Measurements from ENCODE around the gene CDC42SE1.
"Not testable (repeated sequence)": the region's sequence is repeated elsewhere in the genome, so short reads cannot be mapped to it uniquely, and the experiment has no call there.

Gene CDC42SE1, protein sequence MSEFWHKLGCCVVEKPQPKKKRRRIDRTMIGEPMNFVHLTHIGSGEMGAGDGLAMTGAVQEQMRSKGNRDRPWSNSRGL

DNA sequence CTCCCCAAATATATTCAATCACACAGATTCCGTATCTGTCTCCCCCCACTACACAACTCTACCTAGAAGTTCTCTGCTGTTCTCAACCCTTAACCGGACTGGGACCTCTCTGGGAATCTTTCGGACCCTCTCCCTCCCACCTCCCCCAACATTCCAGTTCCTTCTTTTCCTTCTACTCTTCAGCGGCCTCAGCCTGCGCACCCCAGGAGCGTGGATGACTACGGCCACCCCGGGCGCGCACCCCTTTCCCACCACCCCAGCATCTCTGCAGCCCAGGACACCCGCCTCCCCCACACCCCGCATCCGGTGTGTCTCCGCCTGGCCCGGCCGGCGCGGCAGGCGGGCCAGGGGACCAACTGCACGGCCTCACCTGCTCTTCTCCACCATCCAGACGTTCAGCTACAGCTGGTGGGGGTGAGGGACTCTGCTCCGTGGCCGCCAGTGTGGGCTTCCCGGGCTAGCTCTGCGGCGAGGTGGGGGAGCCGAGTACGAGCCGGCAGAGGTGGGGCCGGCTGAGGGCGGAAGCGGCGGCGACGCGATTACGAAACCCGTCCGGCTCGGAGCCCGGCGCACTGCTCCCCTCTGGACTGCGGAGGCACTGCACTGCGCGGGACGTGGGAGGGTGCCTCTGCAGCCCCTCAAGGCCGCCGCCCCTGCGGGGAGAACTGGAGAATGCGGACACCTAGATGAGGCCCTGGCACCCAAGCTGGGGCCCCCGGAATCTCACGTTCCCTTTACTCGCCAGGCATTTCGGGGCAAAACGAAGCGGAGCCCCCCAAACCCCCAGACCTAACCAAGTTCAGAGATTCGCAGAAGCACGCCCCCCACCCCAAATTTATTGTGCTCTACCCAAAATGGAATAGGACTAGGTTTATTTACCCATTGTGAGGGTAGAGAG is at the start of gene CDC42SE1:
CDC42SE1 (minus strand) TSS at position 514 of the 898 bp plus-strand sequence. CDS start 3,892 bp downstream, outside the sequence.
- peaks cover 14 to 15% of the 10 kb centered on the region in 2 donors for H3K36me3 ChIP-seq (ENCODE audit: control insufficient read depth in 2 of 2, insufficient read depth in 2 of 2, low read length in 2 of 2)
- H3K27me3 ChIP-seq (ENCODE audit: control insufficient read depth in 2 of 2, insufficient read depth in 2 of 2, low read length in 2 of 2), result no peaks in the 10 kb centered on the region
- H3K4me1 ChIP-seq (ENCODE audit: control insufficient read depth in 2 of 2, insufficient read depth in 2 of 2, low read length in 2 of 2), result peaks cover 32 to 40% of the 10 kb centered on the region in 2 donors

DNA sequence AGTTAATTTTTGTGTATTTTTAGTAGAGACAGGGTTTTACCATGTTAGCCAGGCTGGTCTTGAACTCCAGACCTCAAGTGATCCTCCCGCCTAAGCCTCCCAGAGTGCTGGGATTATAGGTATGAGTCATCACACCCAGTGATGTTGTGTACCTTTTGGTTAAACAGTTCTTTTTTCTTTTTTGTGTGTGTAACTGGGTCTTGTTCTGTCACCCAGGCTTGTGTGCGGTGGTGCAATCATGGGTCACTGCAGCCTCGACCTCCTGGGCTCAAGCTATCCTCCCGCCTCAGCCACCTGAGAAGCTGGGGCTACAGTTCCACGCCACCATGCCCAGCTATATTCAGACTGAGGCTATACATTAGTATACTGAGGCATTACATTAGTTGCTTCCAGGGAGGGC is 48.9 kb upstream of the CDC42SE1 start:
- Histone ChIP-seq H3K27me3 (ENCODE audit: control insufficient read depth in 2 of 2, insufficient read depth in 2 of 2, low read length in 2 of 2) (no peaks in the 10 kb centered on the region), H3K9ac (ENCODE audit: low read depth in 1 of 2, low read length in 2 of 2) (no peak overlapping the region), H3K27ac (ENCODE audit: low read depth in 2 of 2, low read length in 2 of 2) (no peak overlapping the region), H3K4me3 (ENCODE audit: low read length in 2 of 2) (no peak overlapping the region), H3K36me3 (ENCODE audit: control insufficient read depth in 2 of 2, insufficient read depth in 2 of 2, low read length in 2 of 2) (peaks cover 6 to 11% of the 10 kb centered on the region in 2 donors), H3K9me3 (ENCODE audit: control insufficient read depth in 2 of 2, low read length in 2 of 2) (no peaks in the 10 kb centered on the region), H3K4me1 (ENCODE audit: control insufficient read depth in 2 of 2, insufficient read depth in 2 of 2, low read length in 2 of 2) (no peaks in the 10 kb centered on the region)

More for the DNA sequence above, at the start of gene CDC42SE1:
- Histone ChIP-seq H3K9ac (ENCODE audit: low read depth in 1 of 2, low read length in 2 of 2) (peak within 1 kb of the TSS; percentile 89 to 97), H3K9me3 (ENCODE audit: control insufficient read depth in 2 of 2, low read length in 2 of 2) (no peaks in the 10 kb centered on the region), H3K27ac (ENCODE audit: low read depth in 2 of 2, low read length in 2 of 2) (peak within 1 kb of the TSS; percentile 89 to 96), H3K4me3 (ENCODE audit: low read length in 2 of 2) (peak within 1 kb of the TSS; percentile 89 to 98)

DNA sequence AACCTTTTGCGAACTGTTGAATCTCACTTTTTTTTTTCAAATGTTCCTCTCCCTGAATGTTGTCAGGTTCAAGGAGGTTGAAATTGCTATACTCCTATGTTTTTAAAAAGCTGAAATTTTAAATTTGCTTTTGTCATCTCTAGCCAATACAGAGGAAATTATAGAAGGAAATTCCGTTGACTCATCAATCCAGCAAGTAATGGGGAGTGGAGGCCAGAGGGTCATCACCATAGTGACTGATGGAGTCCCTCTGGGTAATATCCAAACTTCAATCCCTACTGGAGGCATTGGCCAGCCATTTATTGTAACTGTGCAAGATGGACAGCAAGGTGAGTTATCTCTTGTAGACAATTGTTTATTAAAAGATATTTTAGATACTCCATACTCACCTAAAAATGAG is 47.5 kb upstream of the CDC42SE1 start:
- Histone ChIP-seq H3K9me3 (ENCODE audit: control insufficient read depth in 2 of 2, low read length in 2 of 2) (no peaks in the 10 kb centered on the region), H3K27me3 (ENCODE audit: control insufficient read depth in 2 of 2, insufficient read depth in 2 of 2, low read length in 2 of 2) (no peaks in the 10 kb centered on the region), H3K27ac (ENCODE audit: low read depth in 2 of 2, low read length in 2 of 2) (no peak overlapping the region), H3K36me3 (ENCODE audit: control insufficient read depth in 2 of 2, insufficient read depth in 2 of 2, low read length in 2 of 2) (peaks cover 6 to 11% of the 10 kb centered on the region in 2 donors), H3K9ac (ENCODE audit: low read depth in 1 of 2, low read length in 2 of 2) (no peak overlapping the region), H3K4me1 (ENCODE audit: control insufficient read depth in 2 of 2, insufficient read depth in 2 of 2, low read length in 2 of 2) (no peaks in the 10 kb centered on the region), H3K4me3 (ENCODE audit: low read length in 2 of 2) (no peak overlapping the region)

DNA sequence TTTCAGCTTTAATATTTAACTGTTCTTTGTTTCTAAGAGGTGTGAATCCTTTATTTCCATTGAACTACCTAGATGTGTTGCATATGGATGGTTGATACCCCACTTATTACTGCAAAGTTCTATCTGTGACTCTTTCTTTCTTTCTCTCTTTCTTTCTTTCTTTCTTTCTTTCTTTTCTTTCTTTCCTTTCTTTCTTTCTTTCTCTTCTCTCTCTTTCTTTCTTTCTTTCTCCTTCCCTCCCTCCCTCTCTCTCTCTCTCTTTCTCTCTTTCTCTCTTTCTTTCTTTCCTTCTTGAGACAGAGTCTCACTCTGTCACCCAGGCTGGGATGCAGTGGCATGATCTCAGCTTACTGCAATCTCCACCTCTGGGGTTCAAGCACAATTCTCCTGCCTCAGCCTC is 45.2 kb upstream of the CDC42SE1 start:
- H3K4me3 ChIP-seq (ENCODE audit: low read length in 2 of 2), result no peak overlapping the region
- H3K27ac ChIP-seq (ENCODE audit: low read depth in 2 of 2, low read length in 2 of 2), result no peak overlapping the region
- H3K36me3 ChIP-seq (ENCODE audit: control insufficient read depth in 2 of 2, insufficient read depth in 2 of 2, low read length in 2 of 2), result peaks cover 6 to 11% of the 10 kb centered on the region in 2 donors
- no peaks in the 10 kb centered on the region for H3K4me1 ChIP-seq (ENCODE audit: control insufficient read depth in 2 of 2, insufficient read depth in 2 of 2, low read length in 2 of 2)
- no peak overlapping the region for H3K9ac ChIP-seq (ENCODE audit: low read depth in 1 of 2, low read length in 2 of 2)
- no peaks in the 10 kb centered on the region for H3K27me3 ChIP-seq (ENCODE audit: control insufficient read depth in 2 of 2, insufficient read depth in 2 of 2, low read length in 2 of 2)
- no peaks in the 10 kb centered on the region for H3K9me3 ChIP-seq (ENCODE audit: control insufficient read depth in 2 of 2, low read length in 2 of 2)

DNA sequence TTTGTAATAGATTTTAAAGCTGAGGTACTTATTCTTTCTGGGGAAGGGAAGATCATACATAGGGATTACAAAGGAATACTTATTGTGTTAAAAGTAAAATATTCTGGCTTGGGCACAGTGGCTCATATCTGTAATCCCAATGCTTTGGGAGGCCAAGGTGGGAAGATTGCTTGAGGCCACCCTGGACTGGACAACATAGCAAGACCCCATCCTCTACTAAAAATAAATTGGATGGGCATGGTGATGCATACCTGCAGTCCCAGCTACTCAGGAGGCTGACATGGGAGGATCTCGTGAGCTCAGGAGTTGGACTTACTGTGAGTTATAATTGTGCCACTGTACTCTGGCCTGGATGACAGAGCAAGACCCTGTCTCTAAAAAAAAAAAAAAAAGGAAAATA is 38.7 kb upstream of the CDC42SE1 start:
- Histone ChIP-seq H3K9me3 (ENCODE audit: control insufficient read depth in 2 of 2, low read length in 2 of 2) (no peaks in the 10 kb centered on the region), H3K27me3 (ENCODE audit: control insufficient read depth in 2 of 2, insufficient read depth in 2 of 2, low read length in 2 of 2) (no peaks in the 10 kb centered on the region), H3K4me1 (ENCODE audit: control insufficient read depth in 2 of 2, insufficient read depth in 2 of 2, low read length in 2 of 2) (no peaks in the 10 kb centered on the region), H3K36me3 (ENCODE audit: control insufficient read depth in 2 of 2, insufficient read depth in 2 of 2, low read length in 2 of 2) (peaks cover 0 to 6% of the 10 kb centered on the region in 2 donors), H3K27ac (ENCODE audit: low read depth in 2 of 2, low read length in 2 of 2) (no peak overlapping the region), H3K9ac (ENCODE audit: low read depth in 1 of 2, low read length in 2 of 2) (no peak overlapping the region), H3K4me3 (ENCODE audit: low read length in 2 of 2) (no peak overlapping the region)

DNA sequence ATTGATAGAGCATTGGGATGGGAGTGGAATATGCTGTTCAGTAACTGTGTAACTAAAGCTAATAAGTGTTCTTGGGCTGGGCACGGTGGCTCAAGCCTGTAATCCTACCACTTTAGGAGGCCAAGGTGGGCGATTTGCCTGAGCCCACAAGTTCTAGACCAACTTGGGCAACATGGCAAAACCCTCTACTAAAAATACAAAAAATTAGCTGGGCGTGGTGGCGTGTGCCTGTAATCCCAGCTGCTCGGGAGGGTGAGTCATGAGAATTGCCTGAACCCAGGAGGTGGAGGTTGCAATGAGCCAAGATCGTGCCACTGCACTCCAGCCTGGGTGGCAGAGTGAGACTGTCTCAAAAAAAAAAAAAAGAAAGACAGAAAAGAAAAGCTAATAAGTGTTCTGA is 38.0 kb upstream of the CDC42SE1 start:
- not testable (repeated sequence) for H3K27ac ChIP-seq (ENCODE audit: low read depth in 2 of 2, low read length in 2 of 2); H3K4me3 ChIP-seq (ENCODE audit: low read length in 2 of 2); H3K4me1 ChIP-seq (ENCODE audit: control insufficient read depth in 2 of 2, insufficient read depth in 2 of 2, low read length in 2 of 2); H3K9me3 ChIP-seq (ENCODE audit: control insufficient read depth in 2 of 2, low read length in 2 of 2); H3K9ac ChIP-seq (ENCODE audit: low read depth in 1 of 2, low read length in 2 of 2); H3K27me3 ChIP-seq (ENCODE audit: control insufficient read depth in 2 of 2, insufficient read depth in 2 of 2, low read length in 2 of 2); H3K36me3 ChIP-seq (ENCODE audit: control insufficient read depth in 2 of 2, insufficient read depth in 2 of 2, low read length in 2 of 2)

DNA sequence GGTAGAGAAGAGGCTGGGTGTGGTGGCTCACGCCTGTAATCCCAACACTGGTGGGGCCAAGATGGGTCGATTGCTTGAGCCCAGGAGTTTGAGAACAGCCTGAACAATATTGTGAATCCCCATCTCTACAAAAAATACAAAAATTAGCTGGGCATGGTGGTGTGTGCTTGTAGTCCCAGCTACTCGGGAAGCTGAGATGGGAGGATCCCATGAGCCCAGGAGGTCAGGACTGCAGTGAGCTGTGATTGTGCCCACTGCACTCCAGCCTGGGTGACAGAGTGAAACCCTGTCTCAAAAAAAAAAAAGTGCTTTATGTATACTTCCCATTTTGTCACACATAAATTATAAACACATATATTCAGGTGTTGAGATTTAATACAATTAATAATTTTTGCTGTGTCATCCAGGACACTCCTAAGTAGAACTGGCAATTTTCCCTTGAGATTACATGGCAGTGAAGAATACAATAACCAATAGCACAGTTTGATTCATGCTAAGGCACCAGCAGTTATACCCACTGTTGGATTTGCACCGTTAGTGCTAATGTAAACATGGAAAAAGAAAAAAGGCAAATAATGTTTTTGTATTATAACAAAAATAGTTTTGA is 26.6 kb upstream of the CDC42SE1 start:
- no peaks in the 10 kb centered on the region for H3K4me1 ChIP-seq (ENCODE audit: control insufficient read depth in 2 of 2, insufficient read depth in 2 of 2, low read length in 2 of 2)
- no peaks in the 10 kb centered on the region for H3K36me3 ChIP-seq (ENCODE audit: control insufficient read depth in 2 of 2, insufficient read depth in 2 of 2, low read length in 2 of 2)
- no peak overlapping the region for H3K4me3 ChIP-seq (ENCODE audit: low read length in 2 of 2)
- no peaks in the 10 kb centered on the region for H3K27me3 ChIP-seq (ENCODE audit: control insufficient read depth in 2 of 2, insufficient read depth in 2 of 2, low read length in 2 of 2)
- H3K9me3 ChIP-seq (ENCODE audit: control insufficient read depth in 2 of 2, low read length in 2 of 2), result no peaks in the 10 kb centered on the region
- no peak overlapping the region for H3K27ac ChIP-seq (ENCODE audit: low read depth in 2 of 2, low read length in 2 of 2)
- H3K9ac ChIP-seq (ENCODE audit: low read depth in 1 of 2, low read length in 2 of 2), result no peak overlapping the region

DNA sequence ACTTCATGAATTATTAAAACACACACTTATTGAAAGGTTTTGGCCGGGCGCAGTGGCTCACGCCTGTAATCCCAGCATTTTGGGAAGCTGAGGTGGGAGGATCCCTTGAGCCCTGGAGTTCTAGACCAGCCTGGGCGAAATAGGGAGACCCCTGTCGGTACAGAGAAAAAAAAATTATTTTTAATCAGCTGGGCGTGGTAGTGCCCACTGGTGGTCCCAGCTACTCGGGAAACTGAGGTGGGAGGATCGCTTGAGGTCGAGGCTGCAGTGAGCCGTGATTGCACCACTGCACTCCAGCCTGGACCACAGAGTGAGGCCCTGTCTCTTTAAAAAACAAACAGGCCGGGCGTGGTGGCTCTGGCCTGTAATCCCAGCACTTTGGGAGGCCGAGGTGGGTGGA is 12.8 kb upstream of the CDC42SE1 start:
- H3K9me3 ChIP-seq (ENCODE audit: control insufficient read depth in 2 of 2, low read length in 2 of 2), result no peaks in the 10 kb centered on the region
- H3K4me3 ChIP-seq (ENCODE audit: low read length in 2 of 2), result no peak overlapping the region
- H3K27me3 ChIP-seq (ENCODE audit: control insufficient read depth in 2 of 2, insufficient read depth in 2 of 2, low read length in 2 of 2), result no peaks in the 10 kb centered on the region
- H3K4me1 ChIP-seq (ENCODE audit: control insufficient read depth in 2 of 2, insufficient read depth in 2 of 2, low read length in 2 of 2), result peaks cover 0 to 5% of the 10 kb centered on the region in 2 donors
- no peak overlapping the region for H3K27ac ChIP-seq (ENCODE audit: low read depth in 2 of 2, low read length in 2 of 2)
- no peaks in the 10 kb centered on the region for H3K36me3 ChIP-seq (ENCODE audit: control insufficient read depth in 2 of 2, insufficient read depth in 2 of 2, low read length in 2 of 2)
- H3K9ac ChIP-seq (ENCODE audit: low read depth in 1 of 2, low read length in 2 of 2), result no peak overlapping the region

DNA sequence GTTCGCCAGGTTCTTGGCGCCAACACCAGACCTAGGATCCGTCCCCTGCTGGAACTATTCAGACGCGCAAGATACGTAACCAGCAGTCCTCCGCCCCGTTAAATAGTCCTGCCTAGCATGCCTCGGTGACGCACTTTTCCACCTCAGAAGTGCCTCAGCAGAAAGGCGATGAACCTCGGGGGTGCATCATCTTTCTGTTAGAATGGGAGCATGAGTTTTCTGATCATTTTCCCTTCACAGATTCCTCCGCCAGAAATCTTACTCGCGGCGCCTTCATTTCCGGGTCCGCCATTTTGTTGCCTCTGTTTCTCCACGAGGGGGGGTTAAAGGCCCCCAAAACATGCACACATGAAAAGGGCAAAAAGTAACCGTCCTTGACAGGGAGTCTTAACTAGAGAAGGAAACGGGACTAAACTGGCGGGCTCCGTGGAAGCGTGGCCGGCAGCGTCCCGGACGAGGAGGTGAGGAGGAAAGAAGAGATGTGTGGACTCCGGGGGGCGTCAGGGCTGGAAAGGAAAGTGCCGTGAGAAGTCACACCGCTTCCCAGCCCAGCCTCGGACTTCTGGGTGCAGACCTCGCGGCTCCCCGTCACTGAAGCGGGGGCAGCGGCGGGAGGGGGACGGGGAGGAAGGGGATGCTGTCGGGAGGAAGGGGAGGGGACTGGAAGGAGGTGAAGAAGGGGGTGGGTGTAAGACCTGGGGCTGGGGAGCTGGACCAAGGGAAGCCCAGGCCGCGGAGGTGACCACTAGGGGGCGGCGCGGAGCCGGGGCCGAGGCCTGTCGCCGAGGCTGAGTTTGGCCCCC is 11.3 kb upstream of the CDC42SE1 start, which contains the start of gene GABPB2:
GABPB2 (plus strand) TSS at position 288 of the 803 bp plus-strand sequence. CDS start 17,429 bp downstream, outside the sequence.
- Histone ChIP-seq H3K4me3 (ENCODE audit: low read length in 2 of 2) (peak within 1 kb of the TSS; percentile 89 to 95), H3K27me3 (ENCODE audit: control insufficient read depth in 2 of 2, insufficient read depth in 2 of 2, low read length in 2 of 2) (no peaks in the 10 kb centered on the region), H3K36me3 (ENCODE audit: control insufficient read depth in 2 of 2, insufficient read depth in 2 of 2, low read length in 2 of 2) (no peaks in the 10 kb centered on the region), H3K9ac (ENCODE audit: low read depth in 1 of 2, low read length in 2 of 2) (peak within 1 kb of the TSS; percentile 97 to 100), H3K4me1 (ENCODE audit: control insufficient read depth in 2 of 2, insufficient read depth in 2 of 2, low read length in 2 of 2) (peaks cover 0 to 5% of the 10 kb centered on the region in 2 donors), H3K9me3 (ENCODE audit: control insufficient read depth in 2 of 2, low read length in 2 of 2) (no peaks in the 10 kb centered on the region), H3K27ac (ENCODE audit: low read depth in 2 of 2, low read length in 2 of 2) (peak within 1 kb of the TSS; percentile 98 to 99)
